ENCODE data around the gene CIDEA.

GRCh38 chr18:12239431-12239830, 14.7 kb upstream of the CIDEA start:
- TF ChIP-seq CTCF (IDR thresholded peaks at IDR 0.05) (no peak), EP300 (IDR thresholded peaks at IDR 0.05) (no peak), POLR2AphosphoS5 (IDR thresholded peaks at IDR 0.05) (no peak)

Measured in stomach (tissue), 4 donors.